ENCODE data around the gene ARSJ.

DNA sequence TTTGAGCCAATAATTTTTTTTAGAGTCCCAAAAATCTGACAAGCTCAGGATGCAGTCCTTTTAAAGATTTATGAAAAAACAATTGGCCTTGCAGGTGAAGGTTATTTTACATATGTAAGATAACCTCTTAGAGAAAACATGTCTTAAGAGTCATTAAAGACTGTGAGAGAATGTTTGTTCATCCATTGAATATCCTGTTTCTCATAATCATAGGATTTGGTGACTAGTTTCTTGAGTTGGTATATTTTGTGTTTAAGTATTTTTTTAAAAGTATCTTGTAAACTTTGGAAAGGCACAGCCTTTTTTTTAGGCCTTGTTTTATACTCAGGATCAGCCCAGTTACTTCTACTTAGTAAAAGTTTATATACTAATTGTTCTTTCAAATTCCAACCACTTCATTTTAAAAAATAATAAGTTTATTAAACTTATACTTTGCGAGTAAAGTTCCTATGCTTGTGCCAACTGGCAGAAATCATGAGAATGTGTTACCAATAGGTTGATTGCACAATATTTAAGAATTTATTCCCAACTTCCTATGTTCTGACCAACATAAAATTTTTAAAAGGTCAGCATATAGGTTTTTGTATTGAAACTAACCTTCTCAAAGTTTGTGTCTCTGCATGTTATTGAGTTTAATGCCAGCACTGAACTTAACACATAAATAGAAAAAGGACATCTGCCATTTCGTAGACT, 40.0 kb upstream of the ARSJ start:
- no peak for TF ChIP-seq POLR2AphosphoS5 (IDR thresholded peaks at IDR 0.05; ENCODE audit: borderline replicate concordance, low read depth, low read length)
- no peak for TF ChIP-seq EZH2 (IDR thresholded peaks at IDR 0.05)

All from SK-N-MC (cell line).